AG10803 (cell line): ENCODE measurements around the gene PDGFRB.

Experiments used
- DNase-seq: peaks from one replicate; pipeline ENCODE4 v3.0.0; 2010; ENCODE audit warnings: low read depth
- H3K4me3 ChIP-seq: 2 replicates; pipeline ENCODE4 v1.5.1; 2011; ENCODE audit warnings: mild to moderate bottlenecking, low read length, control low read depth
- TF ChIP-seq, protein P1 (sequence below): conservative IDR thresholded peaks from 2 replicates; pipeline ENCODE4 v1.5.1; 2011; ENCODE audit warnings: mild to moderate bottlenecking, low read length, control low read depth, inconsistent platforms

The PDGFRB gene

DNA sequence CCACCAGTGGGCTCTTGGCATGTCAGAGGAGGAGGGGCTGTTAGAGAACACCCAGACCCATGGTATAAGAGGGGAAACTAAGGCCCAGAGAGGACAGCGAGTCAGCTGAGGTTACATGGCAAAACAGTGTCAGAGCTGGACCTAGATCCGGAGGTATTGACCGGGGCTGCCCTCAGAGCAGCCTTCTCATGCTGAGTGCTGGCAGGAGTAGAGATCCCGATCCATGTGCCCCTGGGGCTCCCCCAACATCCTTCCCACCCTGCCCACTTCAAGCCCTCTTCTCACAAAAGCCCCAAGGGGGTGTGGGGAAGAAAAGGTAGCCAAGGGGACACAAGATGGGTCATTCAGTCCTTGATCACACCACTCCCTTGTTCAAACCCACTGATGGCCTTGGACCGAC is 89.2 kb downstream of the PDGFRB start:
- no peak overlapping the region for H3K4me3 ChIP-seq

DNA sequence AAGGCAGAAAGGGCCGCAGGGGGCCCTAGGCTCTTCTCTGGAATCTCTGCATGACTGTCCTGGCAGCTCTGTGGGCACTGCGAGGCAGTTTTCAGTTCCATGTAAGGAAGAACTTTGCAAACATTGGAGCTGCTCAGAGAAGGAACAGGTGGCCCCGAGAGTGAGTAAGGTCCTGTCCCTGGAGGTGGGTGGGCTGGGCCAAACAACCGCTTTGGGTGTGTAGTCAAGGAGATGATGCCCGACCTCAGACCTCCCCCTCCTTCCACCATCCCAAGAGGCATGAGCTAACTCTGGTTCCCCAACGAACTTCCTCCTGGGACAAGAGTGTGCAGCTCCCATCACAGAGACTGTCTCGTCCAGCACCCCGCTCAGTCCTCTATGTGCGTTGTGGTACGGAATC is 89.8 kb downstream of the PDGFRB start:
- peak; percentile 34 for DNase-seq
- TF ChIP-seq, protein P1, sequence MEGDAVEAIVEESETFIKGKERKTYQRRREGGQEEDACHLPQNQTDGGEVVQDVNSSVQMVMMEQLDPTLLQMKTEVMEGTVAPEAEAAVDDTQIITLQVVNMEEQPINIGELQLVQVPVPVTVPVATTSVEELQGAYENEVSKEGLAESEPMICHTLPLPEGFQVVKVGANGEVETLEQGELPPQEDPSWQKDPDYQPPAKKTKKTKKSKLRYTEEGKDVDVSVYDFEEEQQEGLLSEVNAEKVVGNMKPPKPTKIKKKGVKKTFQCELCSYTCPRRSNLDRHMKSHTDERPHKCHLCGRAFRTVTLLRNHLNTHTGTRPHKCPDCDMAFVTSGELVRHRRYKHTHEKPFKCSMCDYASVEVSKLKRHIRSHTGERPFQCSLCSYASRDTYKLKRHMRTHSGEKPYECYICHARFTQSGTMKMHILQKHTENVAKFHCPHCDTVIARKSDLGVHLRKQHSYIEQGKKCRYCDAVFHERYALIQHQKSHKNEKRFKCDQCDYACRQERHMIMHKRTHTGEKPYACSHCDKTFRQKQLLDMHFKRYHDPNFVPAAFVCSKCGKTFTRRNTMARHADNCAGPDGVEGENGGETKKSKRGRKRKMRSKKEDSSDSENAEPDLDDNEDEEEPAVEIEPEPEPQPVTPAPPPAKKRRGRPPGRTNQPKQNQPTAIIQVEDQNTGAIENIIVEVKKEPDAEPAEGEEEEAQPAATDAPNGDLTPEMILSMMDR, result no peak
- H3K4me3 ChIP-seq, result no peak overlapping the region

More for the DNA sequence above, 89.2 kb downstream of the PDGFRB start:
- TF ChIP-seq, protein P1, result no peak
- DNase-seq, result no peak

DNA sequence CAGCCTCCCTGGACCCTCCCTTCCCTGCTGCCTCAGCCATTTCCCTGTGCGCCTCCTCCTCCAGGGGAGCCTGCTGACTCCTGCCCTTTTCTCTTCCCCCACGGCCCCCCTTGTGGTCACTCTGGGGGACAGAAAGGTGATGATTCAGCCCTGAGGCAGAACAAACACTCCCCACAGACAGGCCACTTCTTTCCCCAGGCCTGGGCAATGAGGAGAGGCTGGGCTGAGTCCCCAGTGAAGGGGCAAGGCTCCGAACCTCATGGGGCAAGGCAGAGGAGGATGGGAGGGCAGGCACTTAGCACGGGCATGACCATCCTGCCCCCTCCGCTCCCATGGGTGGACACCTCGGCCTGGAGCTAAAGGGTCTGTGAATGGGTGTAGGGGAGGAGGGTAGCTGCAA is 90.3 kb downstream of the PDGFRB start:
- TF ChIP-seq, protein P1, result no peak
- peak; percentile 44 for DNase-seq
- no peak overlapping the region for H3K4me3 ChIP-seq

DNA sequence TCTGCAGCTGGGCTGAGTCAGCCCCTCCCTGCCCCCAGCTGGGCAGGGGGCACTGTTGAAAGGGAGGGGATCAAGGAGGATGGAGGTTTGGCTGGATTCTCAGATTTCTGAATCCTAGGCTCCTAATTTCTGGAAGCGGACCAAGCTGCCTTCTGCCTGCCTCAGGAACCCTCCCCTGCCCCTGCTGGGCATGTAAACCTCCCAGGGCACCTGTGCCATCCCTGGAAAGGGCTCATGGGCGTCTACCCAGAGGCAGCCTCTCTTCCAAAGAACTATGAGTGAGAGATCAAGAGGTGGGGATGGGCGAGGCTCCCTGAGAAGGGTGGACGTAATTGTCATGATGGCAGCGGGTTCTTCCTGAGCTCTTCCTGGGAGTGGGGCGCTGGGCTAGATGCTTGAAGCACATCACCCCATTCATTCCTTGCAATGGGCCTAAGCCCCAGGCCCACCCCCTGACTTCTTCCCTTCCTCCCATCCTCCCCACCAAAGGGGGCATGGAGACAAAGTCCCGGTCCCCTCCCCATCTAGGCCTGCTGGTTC is 90.9 kb downstream of the PDGFRB start:
- no peak overlapping the region for H3K4me3 ChIP-seq
- DNase-seq, result no peak
- TF ChIP-seq, protein P1, result no peak
